Measurements from ENCODE around the gene CDKAL1.

CDKAL1 gene

DNA sequence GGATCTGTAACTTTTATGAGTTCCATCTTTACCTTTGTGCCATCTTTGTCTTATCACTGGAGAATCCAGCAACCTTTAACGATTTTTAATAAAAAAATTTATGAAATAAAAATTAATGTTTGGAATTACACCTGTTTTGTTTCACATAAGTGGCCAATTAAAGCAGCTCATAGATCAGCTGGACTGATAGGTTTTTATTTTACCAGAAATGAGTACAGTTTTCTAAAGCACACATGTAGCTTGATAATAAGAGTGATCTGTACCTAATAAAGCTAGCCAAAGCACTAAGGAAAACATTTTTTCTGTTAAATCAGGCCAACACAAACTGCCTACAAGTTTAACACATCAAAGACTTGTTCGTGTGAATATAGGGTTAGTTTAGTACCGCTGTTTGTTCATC is 500.1 kb downstream of the CDKAL1 start:
- TF ChIP-seq YY1 (IDR thresholded peaks at IDR 0.05; ENCODE audit: low read depth) (no peak), TCF12 (IDR thresholded peaks at IDR 0.05; ENCODE audit: low read depth) (no peak), TAF1 (IDR thresholded peaks at IDR 0.05; ENCODE audit: low read depth) (no peak), FOXM1 (IDR thresholded peaks at IDR 0.05; ENCODE audit: borderline replicate concordance, low read depth) (no peak), EP300 (IDR thresholded peaks at IDR 0.05; ENCODE audit: borderline replicate concordance) (no peak), TEAD4 (IDR thresholded peaks at IDR 0.05) (no peak), NFIC (IDR thresholded peaks at IDR 0.05) (no peak), RAD21 (IDR thresholded peaks at IDR 0.05; ENCODE audit: low read depth) (no peak)

DNA sequence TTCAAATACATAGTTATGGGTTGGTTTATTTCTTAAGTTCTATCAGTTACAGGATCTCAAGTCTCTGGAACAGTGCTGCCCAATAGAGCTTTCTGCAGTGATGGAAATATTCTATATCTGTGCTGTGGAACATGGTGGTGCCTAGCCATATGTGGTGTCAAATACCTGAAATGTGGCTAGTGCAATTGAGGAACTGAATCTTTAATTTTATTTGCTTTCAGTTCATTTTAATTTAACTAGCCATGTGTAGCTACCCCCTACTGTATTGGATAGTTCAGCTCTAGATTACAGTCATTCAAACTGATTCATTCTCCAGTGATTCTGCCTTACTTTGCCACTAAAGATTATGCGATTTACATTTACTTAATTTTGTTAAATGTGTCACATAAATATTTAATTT is 503.2 kb downstream of the CDKAL1 start:
- TF ChIP-seq RAD21 (IDR thresholded peaks at IDR 0.05; ENCODE audit: low read depth) = no peak
- TF ChIP-seq, protein P1, sequence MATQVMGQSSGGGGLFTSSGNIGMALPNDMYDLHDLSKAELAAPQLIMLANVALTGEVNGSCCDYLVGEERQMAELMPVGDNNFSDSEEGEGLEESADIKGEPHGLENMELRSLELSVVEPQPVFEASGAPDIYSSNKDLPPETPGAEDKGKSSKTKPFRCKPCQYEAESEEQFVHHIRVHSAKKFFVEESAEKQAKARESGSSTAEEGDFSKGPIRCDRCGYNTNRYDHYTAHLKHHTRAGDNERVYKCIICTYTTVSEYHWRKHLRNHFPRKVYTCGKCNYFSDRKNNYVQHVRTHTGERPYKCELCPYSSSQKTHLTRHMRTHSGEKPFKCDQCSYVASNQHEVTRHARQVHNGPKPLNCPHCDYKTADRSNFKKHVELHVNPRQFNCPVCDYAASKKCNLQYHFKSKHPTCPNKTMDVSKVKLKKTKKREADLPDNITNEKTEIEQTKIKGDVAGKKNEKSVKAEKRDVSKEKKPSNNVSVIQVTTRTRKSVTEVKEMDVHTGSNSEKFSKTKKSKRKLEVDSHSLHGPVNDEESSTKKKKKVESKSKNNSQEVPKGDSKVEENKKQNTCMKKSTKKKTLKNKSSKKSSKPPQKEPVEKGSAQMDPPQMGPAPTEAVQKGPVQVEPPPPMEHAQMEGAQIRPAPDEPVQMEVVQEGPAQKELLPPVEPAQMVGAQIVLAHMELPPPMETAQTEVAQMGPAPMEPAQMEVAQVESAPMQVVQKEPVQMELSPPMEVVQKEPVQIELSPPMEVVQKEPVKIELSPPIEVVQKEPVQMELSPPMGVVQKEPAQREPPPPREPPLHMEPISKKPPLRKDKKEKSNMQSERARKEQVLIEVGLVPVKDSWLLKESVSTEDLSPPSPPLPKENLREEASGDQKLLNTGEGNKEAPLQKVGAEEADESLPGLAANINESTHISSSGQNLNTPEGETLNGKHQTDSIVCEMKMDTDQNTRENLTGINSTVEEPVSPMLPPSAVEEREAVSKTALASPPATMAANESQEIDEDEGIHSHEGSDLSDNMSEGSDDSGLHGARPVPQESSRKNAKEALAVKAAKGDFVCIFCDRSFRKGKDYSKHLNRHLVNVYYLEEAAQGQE (IDR thresholded peaks at IDR 0.05; ENCODE audit: low read depth) = no peak
- TF ChIP-seq USF1 (IDR thresholded peaks at IDR 0.05) = no peak
- TF ChIP-seq CEBPB (IDR thresholded peaks at IDR 0.05) = no peak
- TF ChIP-seq NFIC (IDR thresholded peaks at IDR 0.05) = no peak
- TF ChIP-seq TAF1 (IDR thresholded peaks at IDR 0.05; ENCODE audit: low read depth) = no peak
- no peak for TF ChIP-seq CREB1 (IDR thresholded peaks at IDR 0.05; ENCODE audit: low read depth)
- TF ChIP-seq EGR1 (IDR thresholded peaks at IDR 0.05) = no peak
- no peak for TF ChIP-seq FOXM1 (IDR thresholded peaks at IDR 0.05; ENCODE audit: borderline replicate concordance, low read depth)
- TF ChIP-seq TEAD4 (IDR thresholded peaks at IDR 0.05) = no peak
- no peak for TF ChIP-seq TCF12 (IDR thresholded peaks at IDR 0.05; ENCODE audit: low read depth)
- TF ChIP-seq EP300 (IDR thresholded peaks at IDR 0.05; ENCODE audit: borderline replicate concordance) = no peak
- no peak for TF ChIP-seq MAX (IDR thresholded peaks at IDR 0.05)
- TF ChIP-seq ZBTB7A (IDR thresholded peaks at IDR 0.05; ENCODE audit: low read depth) = no peak
- TF ChIP-seq YY1 (IDR thresholded peaks at IDR 0.05; ENCODE audit: low read depth) = no peak

DNA sequence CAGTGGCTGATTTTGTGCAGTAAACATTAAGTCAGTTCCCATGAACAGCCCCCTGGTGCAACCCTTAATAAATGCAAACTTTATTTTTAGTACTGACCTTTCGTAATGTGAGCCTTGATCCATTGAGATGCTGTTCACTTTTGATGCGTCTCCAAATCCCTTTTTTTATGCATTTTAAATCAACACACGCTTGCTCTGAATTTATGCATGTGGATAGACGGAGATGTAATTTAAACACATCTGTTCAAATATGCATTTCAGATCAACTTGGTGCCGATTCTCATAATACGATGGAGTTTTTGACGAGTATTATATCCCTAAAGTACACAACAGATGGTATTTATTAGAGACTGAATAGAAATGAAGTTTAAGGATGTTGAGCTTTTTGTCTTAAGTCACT is 505.7 kb downstream of the CDKAL1 start:
- TF ChIP-seq MAX (IDR thresholded peaks at IDR 0.05) = no peak

DNA sequence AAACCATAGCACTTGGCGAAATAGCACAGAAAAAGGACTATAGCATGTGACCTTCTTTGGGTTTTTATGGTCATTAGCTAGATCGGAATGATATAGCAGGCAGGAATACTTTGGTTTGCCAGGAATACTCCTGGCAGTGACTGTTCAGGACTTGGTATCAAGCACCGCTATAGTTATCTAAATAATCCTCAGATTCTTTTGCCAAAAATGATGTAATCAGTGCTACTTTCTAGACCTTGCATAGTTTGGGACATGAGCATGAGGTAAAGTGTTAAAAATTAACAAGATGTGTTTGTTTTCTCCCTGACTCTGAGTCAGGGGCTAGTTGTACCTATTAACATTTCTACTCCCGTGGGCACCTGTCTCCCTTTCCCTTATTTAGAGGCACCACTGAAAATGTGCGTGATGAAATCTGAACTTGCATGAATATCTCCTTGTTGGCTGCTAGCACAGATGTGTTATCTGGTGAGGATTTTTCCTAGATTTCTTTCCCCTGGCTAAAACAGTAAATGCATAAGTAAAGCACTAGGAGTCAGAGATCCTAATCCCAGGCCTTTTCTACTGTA is 511.0 kb downstream of the CDKAL1 start:
- no peak for TF ChIP-seq FOXM1 (IDR thresholded peaks at IDR 0.05; ENCODE audit: borderline replicate concordance, low read depth)
- TF ChIP-seq MAX (IDR thresholded peaks at IDR 0.05) = no peak
- no peak for TF ChIP-seq USF1 (IDR thresholded peaks at IDR 0.05)
- TF ChIP-seq EP300 (IDR thresholded peaks at IDR 0.05; ENCODE audit: borderline replicate concordance) = no peak
- TF ChIP-seq TAF1 (IDR thresholded peaks at IDR 0.05; ENCODE audit: low read depth) = no peak
- no peak for TF ChIP-seq EGR1 (IDR thresholded peaks at IDR 0.05)
- TF ChIP-seq NFIC (IDR thresholded peaks at IDR 0.05) = no peak
- TF ChIP-seq YY1 (IDR thresholded peaks at IDR 0.05; ENCODE audit: low read depth) = no peak
- TF ChIP-seq TCF12 (IDR thresholded peaks at IDR 0.05; ENCODE audit: low read depth) = no peak
- no peak for TF ChIP-seq ZBTB7A (IDR thresholded peaks at IDR 0.05; ENCODE audit: low read depth)
- no peak for TF ChIP-seq CREB1 (IDR thresholded peaks at IDR 0.05; ENCODE audit: low read depth)
- no peak for TF ChIP-seq TEAD4 (IDR thresholded peaks at IDR 0.05)
- no peak for TF ChIP-seq CEBPB (IDR thresholded peaks at IDR 0.05)
- TF ChIP-seq RAD21 (IDR thresholded peaks at IDR 0.05; ENCODE audit: low read depth) = no peak
- TF ChIP-seq, protein P1 (IDR thresholded peaks at IDR 0.05; ENCODE audit: low read depth) = no peak

GRCh38 chr6:21046276-21046675 is 512.0 kb downstream of the CDKAL1 start:
- TF ChIP-seq TEAD4 (IDR thresholded peaks at IDR 0.05) (no peak), CREB1 (IDR thresholded peaks at IDR 0.05; ENCODE audit: low read depth) (no peak), FOXM1 (IDR thresholded peaks at IDR 0.05; ENCODE audit: borderline replicate concordance, low read depth) (no peak), NFIC (IDR thresholded peaks at IDR 0.05) (no peak), TAF1 (IDR thresholded peaks at IDR 0.05; ENCODE audit: low read depth) (no peak), TCF12 (IDR thresholded peaks at IDR 0.05; ENCODE audit: low read depth) (no peak), RAD21 (IDR thresholded peaks at IDR 0.05; ENCODE audit: low read depth) (no peak), CEBPB (IDR thresholded peaks at IDR 0.05) (no peak), YY1 (IDR thresholded peaks at IDR 0.05; ENCODE audit: low read depth) (no peak)

DNA sequence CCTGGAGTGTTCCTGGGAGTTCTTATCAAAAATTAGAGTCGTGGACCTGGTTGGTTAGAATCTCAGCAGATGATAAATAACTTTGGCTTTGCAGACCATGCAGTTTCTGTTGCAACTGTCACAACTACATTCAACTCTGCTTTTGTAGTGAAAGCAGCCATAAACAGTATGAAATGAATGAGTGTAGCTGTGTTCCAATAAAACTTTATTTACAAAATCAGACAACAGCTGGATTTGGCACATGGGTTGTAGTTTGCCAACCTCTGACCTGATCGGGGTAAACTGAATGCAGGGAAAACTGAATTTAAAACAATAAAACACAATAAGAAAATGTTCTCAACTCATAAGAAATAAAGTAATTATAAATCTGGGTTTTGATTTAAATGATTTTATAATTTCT is 513.8 kb downstream of the CDKAL1 start:
- TF ChIP-seq YY1 (IDR thresholded peaks at IDR 0.05; ENCODE audit: low read depth) (no peak), CREB1 (IDR thresholded peaks at IDR 0.05; ENCODE audit: low read depth) (no peak), NFIC (IDR thresholded peaks at IDR 0.05) (no peak), MAX (IDR thresholded peaks at IDR 0.05) (no peak), CEBPB (IDR thresholded peaks at IDR 0.05) (no peak), EGR1 (IDR thresholded peaks at IDR 0.05) (no peak), ZBTB7A (IDR thresholded peaks at IDR 0.05; ENCODE audit: low read depth) (no peak), RAD21 (IDR thresholded peaks at IDR 0.05; ENCODE audit: low read depth) (no peak)
- TF ChIP-seq, protein P1 (IDR thresholded peaks at IDR 0.05; ENCODE audit: low read depth) = no peak
